ENCODE data around the gene GJD4. TPM values are rescaled to one million over a fixed set of nuclear protein-coding genes. Genes with fewer than 3 reads are reported as not detected.

GJD4 gene
- total RNA-seq, 2 donors from 2014 or later: not detected

DNA sequence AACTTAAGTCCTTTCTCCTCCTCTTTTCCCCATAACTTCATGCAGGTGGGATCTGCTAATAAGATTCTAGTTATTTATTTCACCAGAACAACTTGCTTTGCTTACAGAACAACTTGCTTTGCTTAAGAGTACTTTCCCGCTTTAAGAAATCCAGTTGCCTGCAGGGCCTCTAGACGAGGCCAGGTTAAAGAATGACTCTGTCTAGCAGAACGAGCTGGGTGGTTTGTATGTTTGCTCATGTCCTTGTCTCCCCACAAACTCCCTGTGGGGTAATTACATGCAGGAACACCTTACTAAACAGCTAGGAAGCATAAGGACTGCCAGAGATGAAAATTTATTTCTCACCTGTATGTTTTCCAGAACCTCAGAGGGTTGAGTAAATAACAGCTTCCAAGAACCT lies 45.8 kb downstream of the GJD4 start:
- Histone ChIP-seq H3K9me3 (no peaks in the 10 kb centered on the region), H3K27ac (no peak overlapping the region), H3K4me3 (no peak overlapping the region), H3K4me1 (ENCODE audit: control insufficient read depth in 1 of 2, low read depth in 2 of 2) (no peaks in the 10 kb centered on the region), H3K36me3 (no peaks in the 10 kb centered on the region), H3K27me3 (replicated peaks; ENCODE audit: insufficient read depth) (no peaks in the 10 kb centered on the region)
- ATAC-seq (ENCODE audit: insufficient number of reproducible peaks, low FRiP score, low read depth) (no peak), DNase-seq (ENCODE audit: low spot score) (no peak)
- TF ChIP-seq CTCF (IDR thresholded peaks at IDR 0.05): no peak

DNA sequence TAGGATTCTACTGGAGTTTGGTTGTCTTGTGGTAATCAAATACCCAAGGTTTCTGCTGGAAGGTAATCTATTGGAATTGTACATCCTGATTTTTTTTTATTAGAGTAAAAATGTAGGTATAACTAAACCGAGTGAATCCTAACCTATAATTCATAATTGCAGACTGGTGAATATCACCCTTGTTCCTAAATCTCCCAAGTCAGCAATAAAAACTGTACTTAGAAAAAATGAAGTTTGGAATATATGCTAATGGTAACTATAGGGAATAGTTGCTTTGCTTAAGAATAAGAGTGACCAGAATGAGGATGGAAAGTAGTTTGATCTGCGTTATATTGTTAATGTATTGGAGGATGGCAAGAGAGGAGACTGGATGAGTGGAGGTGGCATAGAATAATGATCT lies 47.7 kb downstream of the GJD4 start:
- Histone ChIP-seq H3K4me3 (no peak overlapping the region), H3K9me3 (no peaks in the 10 kb centered on the region), H3K27me3 (replicated peaks; ENCODE audit: insufficient read depth) (no peaks in the 10 kb centered on the region), H3K36me3 (no peaks in the 10 kb centered on the region), H3K27ac (no peak overlapping the region), H3K4me1 (ENCODE audit: control insufficient read depth in 1 of 2, low read depth in 2 of 2) (no peaks in the 10 kb centered on the region)
- TF ChIP-seq CTCF (IDR thresholded peaks at IDR 0.05): no peak
- ATAC-seq (ENCODE audit: insufficient number of reproducible peaks, low FRiP score, low read depth) (no peak), DNase-seq (ENCODE audit: low spot score) (no peak)

DNA sequence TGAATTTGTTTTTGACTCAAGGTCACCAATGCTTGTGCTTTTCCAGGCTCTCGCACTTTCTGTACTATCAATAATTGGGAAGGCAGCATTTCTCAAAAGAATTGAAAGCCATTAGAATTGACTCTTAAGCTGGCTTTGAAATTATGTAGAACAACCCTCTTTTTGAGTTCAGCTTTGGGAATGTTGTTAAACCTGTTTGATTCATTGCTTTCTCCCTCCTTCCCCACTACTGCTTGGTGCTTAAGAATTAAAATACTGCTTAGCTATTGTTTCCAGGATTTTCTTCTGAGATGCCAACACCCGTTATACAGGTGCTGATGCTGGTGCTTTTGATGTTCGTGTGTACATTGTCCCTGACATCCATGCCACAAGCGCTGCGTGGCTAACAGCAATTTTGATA lies 52.5 kb downstream of the GJD4 start:
- TF ChIP-seq CTCF (IDR thresholded peaks at IDR 0.05): no peak
- ATAC-seq (ENCODE audit: insufficient number of reproducible peaks, low FRiP score, low read depth) (no peak), DNase-seq (ENCODE audit: low spot score) (no peak)
- H3K27ac ChIP-seq: no peak overlapping the region
- H3K4me3 ChIP-seq: no peak overlapping the region
- no peaks in the 10 kb centered on the region for H3K9me3 ChIP-seq
- H3K36me3 ChIP-seq: no peaks in the 10 kb centered on the region
- H3K27me3 ChIP-seq (replicated peaks; ENCODE audit: insufficient read depth): no peaks in the 10 kb centered on the region
- H3K4me1 ChIP-seq (ENCODE audit: control insufficient read depth in 1 of 2, low read depth in 2 of 2): no peaks in the 10 kb centered on the region

Other genes with a start within 250 kb of the GJD4 start
- gene FZD8, start 37.0 kb downstream of the GJD4 start, total RNA-seq: 10 to 100 TPM; 12.4 to 21.3 TPM

Measured in thoracic aorta (tissue), 2 donors.